Fibroblast of lung (primary cell): Measurements from ENCODE around the gene SLC1A4.

Experiments
- EZH2 ChIP-seq: IDR thresholded peaks from 2 replicates; pipeline ENCODE4 v1.5.1; 2012; ENCODE audit warnings: low read length, control low read depth, mild to moderate bottlenecking; ENCODE audit errors: missing control alignments
- TF ChIP-seq, protein P1 (sequence below), 2 donors: IDR thresholded peaks in 1 of 2; conservative IDR thresholded peaks in 1 of 2; 1 replicate in 1 of 2; 2 replicates in 1 of 2; pipeline ENCODE4 v1.5.1; 2011 to 2012; ENCODE audit warnings: low read length in 2 of 2, control low read depth in 1 of 2, inconsistent platforms in 1 of 2, low read depth in 1 of 2, mild to moderate bottlenecking in 1 of 2

DNA sequence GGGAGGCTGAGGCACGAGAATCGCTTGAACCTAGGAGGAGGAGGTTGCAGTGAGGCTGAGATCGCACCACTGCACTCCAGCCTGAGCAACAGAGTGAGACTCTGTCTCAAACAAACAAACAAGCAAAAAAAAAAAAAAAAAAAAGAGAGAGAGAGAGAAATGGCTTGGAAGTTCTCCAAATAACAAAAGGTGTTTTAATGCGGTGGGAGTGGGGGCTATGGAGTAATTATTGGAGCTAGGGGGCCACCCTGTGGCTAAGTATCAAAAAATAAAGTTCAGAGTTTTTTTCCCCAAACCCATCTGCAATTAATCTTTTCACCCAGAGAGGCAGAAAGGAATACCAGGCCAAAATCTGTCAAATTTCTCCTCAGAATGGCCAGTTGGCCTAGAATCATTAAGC lies 44.0 kb downstream of the SLC1A4 start:
- TF ChIP-seq, protein P1, sequence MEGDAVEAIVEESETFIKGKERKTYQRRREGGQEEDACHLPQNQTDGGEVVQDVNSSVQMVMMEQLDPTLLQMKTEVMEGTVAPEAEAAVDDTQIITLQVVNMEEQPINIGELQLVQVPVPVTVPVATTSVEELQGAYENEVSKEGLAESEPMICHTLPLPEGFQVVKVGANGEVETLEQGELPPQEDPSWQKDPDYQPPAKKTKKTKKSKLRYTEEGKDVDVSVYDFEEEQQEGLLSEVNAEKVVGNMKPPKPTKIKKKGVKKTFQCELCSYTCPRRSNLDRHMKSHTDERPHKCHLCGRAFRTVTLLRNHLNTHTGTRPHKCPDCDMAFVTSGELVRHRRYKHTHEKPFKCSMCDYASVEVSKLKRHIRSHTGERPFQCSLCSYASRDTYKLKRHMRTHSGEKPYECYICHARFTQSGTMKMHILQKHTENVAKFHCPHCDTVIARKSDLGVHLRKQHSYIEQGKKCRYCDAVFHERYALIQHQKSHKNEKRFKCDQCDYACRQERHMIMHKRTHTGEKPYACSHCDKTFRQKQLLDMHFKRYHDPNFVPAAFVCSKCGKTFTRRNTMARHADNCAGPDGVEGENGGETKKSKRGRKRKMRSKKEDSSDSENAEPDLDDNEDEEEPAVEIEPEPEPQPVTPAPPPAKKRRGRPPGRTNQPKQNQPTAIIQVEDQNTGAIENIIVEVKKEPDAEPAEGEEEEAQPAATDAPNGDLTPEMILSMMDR (conservative IDR thresholded peaks at IDR 0.05 in 1 of 2, IDR thresholded peaks at IDR 0.05 in 1 of 2; ENCODE audit: low read depth in 1 of 2, low read length in 2 of 2): no peak
- TF ChIP-seq EZH2: no peak
